GM18870 (cell line): ENCODE data around the gene MTRF1.
"Not testable (repeated sequence)": the region's sequence is repeated elsewhere in the genome, so short reads cannot be mapped to it uniquely, and the experiment has no call there.

Experiments
- ATAC-seq: cut with Tn5 transposase; IDR thresholded peaks from one replicate; pipeline ENCODE4 v1.9.1; 2021; ENCODE audit warnings: moderate library complexity; ENCODE audit not compliant: unreplicated experiment

Gene MTRF1

GRCh38 chr13:41182231-41182630, 81.1 kb downstream of the MTRF1 start:
- no peak for ATAC-seq

- no peak for ATAC-seq
Observed at GRCh38 chr13:41179593-41180250, 83.7 kb downstream of the MTRF1 start.

GRCh38 chr13:41178040-41178439, 85.3 kb downstream of the MTRF1 start:
- no peak for ATAC-seq

GRCh38 chr13:41177616-41178015, 85.8 kb downstream of the MTRF1 start:
- ATAC-seq, result no peak

- not testable (repeated sequence) for ATAC-seq
Observed at GRCh38 chr13:41175576-41175975, 87.8 kb downstream of the MTRF1 start.
